CD4-positive, alpha-beta T cell treated with Interleukin-4 for 4 hours (primary cell): ENCODE data around the gene ENTPD8.
"Not testable (repeated sequence)": the region's sequence is repeated elsewhere in the genome, so short reads cannot be mapped to it uniquely, and the experiment has no call there.

Experiments used
- DNase-seq: peaks from one replicate; pipeline ENCODE4 v3.0.0-alpha.2; 2020

Gene ENTPD8

GRCh38 chr9:137390553-137391410 is 50.4 kb downstream of the ENTPD8 start:
- DNase-seq = no peak

- no peak for DNase-seq
Observed at GRCh38 chr9:137389428-137389746, 51.8 kb downstream of the ENTPD8 start.

GRCh38 chr9:137388589-137389427 is 52.3 kb downstream of the ENTPD8 start:
- no peak for DNase-seq

- no peak for DNase-seq
Observed at GRCh38 chr9:137387891-137388560, 53.1 kb downstream of the ENTPD8 start.

GRCh38 chr9:137387114-137387890 is 53.9 kb downstream of the ENTPD8 start:
- peak; percentile 63 for DNase-seq

- not testable (repeated sequence) for DNase-seq
Observed at GRCh38 chr9:137386507-137387113, 54.5 kb downstream of the ENTPD8 start.

GRCh38 chr9:137385061-137385655 is 56.0 kb downstream of the ENTPD8 start:
- no peak for DNase-seq
